ENCODE results near the gene PADI4. TPM values are rescaled to one million over a fixed set of nuclear protein-coding genes. Genes with fewer than 3 reads are reported as not detected.

PADI4 gene
- total RNA-seq, 1 donor from 2014 or later: 0.74 TPM

- intact Hi-C loops (cut with DNase I): no loop called here
- Histone ChIP-seq H3K27ac (no peak overlapping the region), H3K9me3 (no peaks in the 10 kb centered on the region), H3K4me1 (no peaks in the 10 kb centered on the region), H3K27me3 (no peaks in the 10 kb centered on the region), H3K4me3 (no peak overlapping the region), H3K36me3 (no peaks in the 10 kb centered on the region)
- TF ChIP-seq POLR2A (IDR thresholded peaks at IDR 0.05): no peak
- TF ChIP-seq POLR2AphosphoS5 (IDR thresholded peaks at IDR 0.05; ENCODE audit: insufficient read depth in 1 of 2, low read depth in 1 of 2): no peak
- TF ChIP-seq CTCF (IDR thresholded peaks at IDR 0.05): no peak
- no peak for DNase-seq (ENCODE audit: extremely low spot score in 2 of 2)
These were observed 47.9 kb downstream of the PADI4 start for GRCh38 chr1:17355898-17356297.

GRCh38 chr1:17356387-17357026, 48.5 kb downstream of the PADI4 start:
- Histone ChIP-seq H3K9me3 (no peaks in the 10 kb centered on the region), H3K27me3 (no peaks in the 10 kb centered on the region), H3K36me3 (no peaks in the 10 kb centered on the region), H3K27ac (no peak overlapping the region), H3K4me3 (no peak overlapping the region), H3K4me1 (no peaks in the 10 kb centered on the region)
- intact Hi-C loops (cut with DNase I): no loop called here
- no peak for DNase-seq (ENCODE audit: extremely low spot score in 2 of 2)
- TF ChIP-seq CTCF (IDR thresholded peaks at IDR 0.05) (no peak), POLR2A (IDR thresholded peaks at IDR 0.05) (no peak), POLR2AphosphoS5 (IDR thresholded peaks at IDR 0.05; ENCODE audit: insufficient read depth in 1 of 2, low read depth in 1 of 2) (no peak)

GRCh38 chr1:17358557-17358956, 50.6 kb downstream of the PADI4 start:
- intact Hi-C loops (cut with DNase I): no loop called here
- no peak for DNase-seq (ENCODE audit: extremely low spot score in 2 of 2)
- Histone ChIP-seq H3K36me3 (no peaks in the 10 kb centered on the region), H3K27me3 (no peaks in the 10 kb centered on the region), H3K4me1 (no peaks in the 10 kb centered on the region), H3K4me3 (no peak overlapping the region), H3K27ac (no peak overlapping the region), H3K9me3 (no peaks in the 10 kb centered on the region)
- no peak for TF ChIP-seq POLR2AphosphoS5 (IDR thresholded peaks at IDR 0.05; ENCODE audit: insufficient read depth in 1 of 2, low read depth in 1 of 2)

GRCh38 chr1:17359031-17359430, 51.0 kb downstream of the PADI4 start:
- H3K4me3 ChIP-seq: no peak overlapping the region
- H3K9me3 ChIP-seq: no peaks in the 10 kb centered on the region
- H3K36me3 ChIP-seq: no peaks in the 10 kb centered on the region
- TF ChIP-seq POLR2AphosphoS5 (IDR thresholded peaks at IDR 0.05; ENCODE audit: insufficient read depth in 1 of 2, low read depth in 1 of 2) (no peak), CTCF (IDR thresholded peaks at IDR 0.05) (no peak), POLR2A (IDR thresholded peaks at IDR 0.05) (no peak)
- H3K4me1 ChIP-seq: no peaks in the 10 kb centered on the region
- no peak overlapping the region for H3K27ac ChIP-seq
- no peaks in the 10 kb centered on the region for H3K27me3 ChIP-seq
- intact Hi-C loops (cut with DNase I): no loop called here
- no peak for DNase-seq (ENCODE audit: extremely low spot score in 2 of 2)

- H3K27ac ChIP-seq: no peak overlapping the region
- intact Hi-C loops (cut with DNase I): loop anchor here (10.0 kb wide), 1 partner anchor 815 kb away; no protein-coding TSS in a partner anchor
- H3K36me3 ChIP-seq: no peaks in the 10 kb centered on the region
- no peaks in the 10 kb centered on the region for H3K9me3 ChIP-seq
- no peak overlapping the region for H3K4me3 ChIP-seq
- no peaks in the 10 kb centered on the region for H3K27me3 ChIP-seq
- H3K4me1 ChIP-seq: no peaks in the 10 kb centered on the region
- no peak for DNase-seq (ENCODE audit: extremely low spot score in 2 of 2)
- TF ChIP-seq CTCF (IDR thresholded peaks at IDR 0.05): no peak
- TF ChIP-seq POLR2AphosphoS5 (IDR thresholded peaks at IDR 0.05; ENCODE audit: insufficient read depth in 1 of 2, low read depth in 1 of 2): no peak
- TF ChIP-seq POLR2A (IDR thresholded peaks at IDR 0.05): no peak
These were observed 51.8 kb downstream of the PADI4 start for GRCh38 chr1:17359808-17360207.
